GM12878 (cell line): ENCODE results near the gene TMTC1. TPM values are rescaled to one million over a fixed set of nuclear protein-coding genes. Genes with fewer than 3 reads are reported as not detected.

Experiments used
- ATAC-seq: fragments of 200-7000 bp; cut with Tn5 transposase; 3 replicates; pipeline ENCODE4 v1.9.1; 2020; ENCODE audit warnings: mild to moderate bottlenecking, moderate library complexity
- BruUV-seq: library from RNA; stranded (reverse); fragments of 400-500 nt; replicated peaks from 2 replicates; lab custom pipeline; 2021; lab: Mats Ljungman, UMichigan
- CTCF ChIA-PET: fragments of 300-600 bp; sonication (Branson Sonifier 250); formaldehyde crosslinking; extraction: SDS; loops from one replicate; lab custom pipeline; 2021; ENCODE audit warnings: inconsistent platforms; lab: Yijun Ruan, JAX
- POLR2A ChIA-PET: fragments of 350-600 bp; formaldehyde crosslinking; extraction: SDS; loops from one replicate; lab custom pipeline; 2021; ENCODE audit warnings: inconsistent platforms; lab: Charles Lee
- RAD21 ChIA-PET: fragments of 300-600 bp; sonication (Branson Sonifier 250); formaldehyde crosslinking; loops from one replicate; lab custom pipeline; 2023; ENCODE audit warnings: antibody characterized with exemption; ENCODE audit not compliant: unreplicated experiment; lab: Charles Lee
- SMC1A ChIA-PET: fragments of 300-600 bp; sonication (Branson Sonifier 250); formaldehyde crosslinking; loops from one replicate; lab custom pipeline; 2023; ENCODE audit not compliant: unreplicated experiment, uncharacterized antibody; lab: Charles Lee
- DNase-seq: peaks from one replicate; pipeline ENCODE4 v3.0.0-alpha.2; 2011; ENCODE audit warnings: low read depth, low spot score
- FAIRE-seq: peaks from 3 replicates; lab custom pipeline; 2011; peaks lifted over from hg19 to GRCh38; lab: Jason Lieb, UNC
- H2AFZ ChIP-seq: 2 replicates; pipeline ENCODE4 v1.6.0; 2011; ENCODE audit warnings: low read depth, low read length, control low read depth; ENCODE audit not compliant: control insufficient read depth
- H3K27ac ChIP-seq: 2 replicates; pipeline ENCODE4 v1.5.1; 2011; ENCODE audit warnings: control low read depth; ENCODE audit not compliant: control insufficient read depth, insufficient read depth
- H3K27me3 ChIP-seq, 2 experiments: replicated peaks in 1 of 2; 2 replicates each; pipeline versions ENCODE4 v1.6.0 to v1.6.1; 2011; ENCODE audit warnings: low read length in 1 of 2; ENCODE audit not compliant: control insufficient read depth in 2 of 2, insufficient read depth in 2 of 2
- H3K36me3 ChIP-seq, 2 experiments: 2 replicates each; pipeline ENCODE4 v1.5.1; 2011; ENCODE audit warnings: low read length in 1 of 2; ENCODE audit not compliant: control insufficient read depth in 2 of 2, insufficient read depth in 2 of 2
- H3K4me1 ChIP-seq: 2 replicates; pipeline ENCODE4 v1.6.1; 2011; ENCODE audit warnings: mild to moderate bottlenecking, low read length, moderate library complexity, mixed read lengths; ENCODE audit not compliant: control insufficient read depth, insufficient read depth
- H3K4me2 ChIP-seq: 2 replicates; pipeline ENCODE4 v1.6.0; 2011; ENCODE audit warnings: control low read depth; ENCODE audit not compliant: control insufficient read depth, insufficient read depth
- H3K4me3 ChIP-seq: fragments of 200-600 bp; sonication (generic); 2 replicates; pipeline ENCODE4 v1.5.1; 2016
- H3K79me2 ChIP-seq: 2 replicates; pipeline ENCODE4 v1.6.0; 2011; ENCODE audit warnings: low read length; ENCODE audit not compliant: control insufficient read depth, insufficient read depth
- H3K9ac ChIP-seq: 2 replicates; pipeline ENCODE4 v1.8.0; 2011; ENCODE audit warnings: low read length, control low read depth, mixed read lengths; ENCODE audit not compliant: control insufficient read depth, insufficient read depth
- H3K9me3 ChIP-seq: replicated peaks from 3 replicates; pipeline ENCODE4 v1.5.1; 2011; ENCODE audit warnings: mild to moderate bottlenecking, low read length; ENCODE audit not compliant: control insufficient read depth, insufficient read depth
- H4K20me1 ChIP-seq: 2 replicates; pipeline ENCODE4 v1.6.0; 2011; ENCODE audit not compliant: control insufficient read depth, insufficient read depth
- IKZF1 ChIP-seq: fragments of 450-650 bp; conservative IDR thresholded peaks from 2 replicates; pipeline ENCODE4 v1.6.1; 2017; ENCODE audit warnings: antibody characterized with exemption, mild to moderate bottlenecking
- JUND ChIP-seq: IDR thresholded peaks from 2 replicates; pipeline ENCODE4 v1.6.1; 2012; ENCODE audit warnings: low read depth, mild to moderate bottlenecking, low read length, improper control_type of control experiment, moderate library complexity
- NR2F1 ChIP-seq: fragments of 450-650 bp; conservative IDR thresholded peaks from 2 replicates; pipeline ENCODE4 v1.6.1; 2017; ENCODE audit warnings: mild to moderate bottlenecking
- TCF12 ChIP-seq: IDR thresholded peaks from 2 replicates; pipeline ENCODE4 v1.6.1; 2011; ENCODE audit warnings: low read depth, mild to moderate bottlenecking, low read length
- YBX1 ChIP-seq: fragments of 450-650 bp; IDR thresholded peaks from 2 replicates; pipeline ENCODE4 v1.6.1; 2016; ENCODE audit warnings: antibody characterized with exemption
- WGBS: methylation state at CpG from one replicate; pipeline ENCODE4 v1.1.6; 2016; ENCODE audit warnings: low lambda C conversion rate; ENCODE audit not compliant: insufficient replicate concordance, insufficient coverage; ENCODE audit errors: missing lambda C conversion rate; 5-methylcytosine and 5-hydroxymethylcytosine counted together
- in situ Hi-C: fragments of 300-500 bp; cut with MboI; formaldehyde crosslinking; loops from 9 replicates; pipeline ENCODE4 v1.14.3; 2018; ENCODE audit warnings: mixed read lengths
- intact Hi-C: fragments of 100-400 bp; cut with micrococcal nuclease; formaldehyde crosslinking; loops from one replicate; pipeline ENCODE4 v1.14.2; 2022; ENCODE audit not compliant: unreplicated experiment
- polyA plus RNA-seq, 11 experiments: library from polyadenylated mRNA; depleted of rRNA in 4 of 11; unstranded in 6 of 11; stranded (reverse) in 5 of 11; fragments of >200 nt; fragmentation: Nextera tagmentation in 4 of 11; fragmentation: Illumina TruSeq in 1 of 11; extraction: Ambion mirVana in 4 of 11; extraction: Trizol in 1 of 11; gene quantifications; 1 replicate in 1 of 11; 2 replicates in 10 of 11; pipeline versions ENCODE4 v1.2.1 to v1.2.3, GENCODE V29; 2011 to 2016; ENCODE audit warnings: inconsistent platforms in 2 of 11, missing spikeins in 2 of 11, low read depth in 1 of 11
- total RNA-seq, 4 experiments: library from RNA; depleted of rRNA in 3 of 4; stranded (reverse); fragments of >200 nt in 3 of 4; fragmentation: Illumina TruSeq in 1 of 4; extraction: Trizol in 1 of 4; gene quantifications; 2 replicates each; pipeline versions ENCODE4 v1.2.1 to v1.2.3, GENCODE V29; 2013 to 2021

TMTC1 gene
- total and polyA plus RNA-seq, 10 of the 15 experiments (the other 5 are each of a cell fraction or from before 2014, with no cell fraction given), result 0.10 to 20.9 (median 0.57) TPM

DNA sequence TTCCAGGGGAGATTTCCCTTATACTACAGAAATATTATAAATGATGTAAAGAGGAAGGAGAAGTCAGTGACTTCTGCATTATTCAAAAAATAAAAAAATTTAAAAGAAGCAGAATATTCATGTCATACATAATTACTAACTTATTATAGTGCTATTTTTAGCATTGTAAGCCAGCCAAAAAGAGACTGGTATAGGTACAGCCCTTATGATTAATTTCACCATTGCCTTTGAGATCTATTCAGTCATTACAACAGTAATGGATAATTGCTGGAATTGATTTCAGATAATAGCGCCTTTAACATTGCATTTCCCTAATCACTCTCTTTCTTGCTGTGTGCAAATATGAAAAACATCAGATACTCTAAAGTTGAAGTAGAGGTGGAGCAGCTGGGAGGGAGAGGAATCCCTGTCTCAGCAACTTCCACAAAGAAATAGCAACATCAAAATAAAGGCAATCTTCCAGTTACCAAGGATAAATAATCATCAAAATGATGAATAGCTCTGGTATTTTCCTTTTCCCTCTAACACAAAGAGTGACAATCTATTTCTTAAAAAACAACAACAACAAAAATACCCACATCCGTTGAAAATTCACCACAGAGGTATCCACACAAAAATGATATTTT lies 214.5 kb downstream of the TMTC1 start:
- DNase-seq (no peak), ATAC-seq (no peak), FAIRE-seq (no peak)
- no TSS peak for BruUV-seq
- RAD21 ChIA-PET, result interaction anchor here (0.7 to 1.3 kb wide), 3 partner anchors 321 to 364 kb away, joined by 3 to 4 read pairs (median 3); no protein-coding TSS in a partner anchor
- H3K9me3 ChIP-seq, result no peaks in the 10 kb centered on the region
- 53% methylated on average over 2 of the region's 2 CpGs for WGBS
- intact Hi-C loops, result no loop called here
- CTCF ChIA-PET, result interaction anchor here (1.0 to 1.8 kb wide), 5 partner anchors 9 to 332 kb away, joined by 3 to 10 read pairs (median 3); no protein-coding TSS in a partner anchor
- TF ChIP-seq YBX1 (no peak), IKZF1 (peak; percentile 19; the same call in 1 of the 2 replicates)
- H3K9ac ChIP-seq, result no peak overlapping the region
- H3K79me2 ChIP-seq, result no peaks in the 10 kb centered on the region
- H3K4me3 ChIP-seq, result no peak overlapping the region
- H4K20me1 ChIP-seq, result no peaks in the 10 kb centered on the region
- H3K4me1 ChIP-seq, result no peaks in the 10 kb centered on the region
- H2AFZ ChIP-seq, result no peak overlapping the region
- SMC1A ChIA-PET, result interaction anchor here (0.6 to 1.9 kb wide), 3 partner anchors 8 to 251 kb away, joined by 3 to 5 read pairs (median 4); no protein-coding TSS in a partner anchor
- H3K27me3 ChIP-seq, result no peaks in the 10 kb centered on the region
- POLR2A ChIA-PET, result interaction anchor here (1.0 to 1.5 kb wide), 2 partner anchors 10 to 200 kb away, joined by 3 read pairs; no protein-coding TSS in a partner anchor
- H3K4me2 ChIP-seq, result no peak overlapping the region
- in situ Hi-C loops, result no loop called here
- no peak overlapping the region for H3K27ac ChIP-seq
- H3K36me3 ChIP-seq, result no peaks in the 10 kb centered on the region

DNA sequence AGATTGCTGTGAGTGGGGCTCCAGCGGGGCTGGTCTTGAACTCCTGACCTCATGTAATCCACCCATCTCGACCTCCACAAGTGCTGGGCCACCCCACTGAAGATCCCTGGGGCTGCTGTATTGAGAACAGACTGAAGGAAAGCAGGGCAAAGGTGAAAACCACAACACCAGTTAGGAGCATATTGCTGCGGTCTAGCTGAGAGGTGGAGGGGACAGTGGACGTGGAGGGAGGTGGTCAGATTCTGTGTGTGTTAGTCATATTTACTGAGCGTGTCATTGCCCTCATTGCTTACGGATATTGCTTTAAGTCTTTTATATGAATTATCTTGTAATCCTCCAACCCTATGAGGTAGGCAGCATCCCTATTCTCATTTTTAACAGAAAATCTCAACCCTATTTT lies 217.3 kb downstream of the TMTC1 start:
- SMC1A ChIA-PET, result interaction anchor here (0.7 to 1.5 kb wide), 5 partner anchors 8 to 118 kb away, joined by 3 to 5 read pairs (median 3); no protein-coding TSS in a partner anchor
- in situ Hi-C loops, result no loop called here
- WGBS, result 47% methylated on average over 6 of the region's 6 CpGs
- POLR2A ChIA-PET, result interaction anchor here (1.2 kb wide), 1 partner anchor 9 kb away, joined by 3 read pairs; no protein-coding TSS in a partner anchor
- TF ChIP-seq TCF12, result no peak
- no peak for TF ChIP-seq JUND
- peak; percentile 72; the same call in 1 of the 2 replicates for TF ChIP-seq NR2F1
- TF ChIP-seq, all 136 proteins: peak for 1
- DNase-seq (no peak), FAIRE-seq (no peak), ATAC-seq (peak; percentile 31)
- no peaks in the 10 kb centered on the region for H3K4me1 ChIP-seq
- no peaks in the 10 kb centered on the region for H4K20me1 ChIP-seq
- H3K9ac ChIP-seq, result no peak overlapping the region
- H3K4me2 ChIP-seq, result no peak overlapping the region
- CTCF ChIA-PET, result interaction anchor here (1.2 kb wide), 1 partner anchor 17 kb away, joined by 4 read pairs; no protein-coding TSS in a partner anchor
- H2AFZ ChIP-seq, result no peak overlapping the region
- BruUV-seq, result no TSS peak
- no peaks in the 10 kb centered on the region for H3K79me2 ChIP-seq
- no peaks in the 10 kb centered on the region for H3K36me3 ChIP-seq
- RAD21 ChIA-PET, result interaction anchor here (0.9 to 1.5 kb wide), 2 partner anchors 12 to 15 kb away, joined by 3 to 4 read pairs; no protein-coding TSS in a partner anchor
- H3K27ac ChIP-seq, result no peak overlapping the region
- H3K4me3 ChIP-seq, result no peak overlapping the region
- H3K27me3 ChIP-seq, result no peaks in the 10 kb centered on the region
- intact Hi-C loops, result no loop called here
- H3K9me3 ChIP-seq, result no peaks in the 10 kb centered on the region
